ENCODE results near the gene TOM1.

Gene TOM1

DNA sequence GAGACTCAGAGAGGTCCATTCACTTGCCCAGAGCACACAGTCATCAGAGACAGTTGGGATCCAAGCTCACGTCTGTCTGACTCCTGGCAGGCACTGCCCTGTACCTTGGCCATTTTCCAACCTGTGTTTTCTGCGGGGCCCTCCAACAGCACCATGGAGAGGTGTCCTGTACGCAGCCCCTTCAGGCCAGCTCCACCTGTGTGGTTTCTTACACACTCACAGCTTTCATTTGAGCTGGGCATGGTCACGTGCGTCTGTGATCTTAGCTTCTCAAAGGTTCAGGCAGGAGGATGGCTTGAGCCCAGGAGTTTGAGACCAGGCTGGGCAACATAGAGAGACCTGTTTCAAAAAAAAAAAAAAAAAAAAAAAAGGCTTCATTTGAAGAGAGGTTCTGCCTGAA, 24.4 kb downstream of the TOM1 start:
- TF ChIP-seq TAF1 (IDR thresholded peaks at IDR 0.05; ENCODE audit: low read depth) (no peak), TCF12 (IDR thresholded peaks at IDR 0.05; ENCODE audit: low read depth) (no peak), EP300 (IDR thresholded peaks at IDR 0.05; ENCODE audit: borderline replicate concordance) (no peak), CEBPB (IDR thresholded peaks at IDR 0.05) (no peak), FOXM1 (IDR thresholded peaks at IDR 0.05; ENCODE audit: borderline replicate concordance, low read depth) (no peak), CREB1 (IDR thresholded peaks at IDR 0.05; ENCODE audit: low read depth) (no peak), TEAD4 (IDR thresholded peaks at IDR 0.05) (no peak)
- TF ChIP-seq, protein P1, sequence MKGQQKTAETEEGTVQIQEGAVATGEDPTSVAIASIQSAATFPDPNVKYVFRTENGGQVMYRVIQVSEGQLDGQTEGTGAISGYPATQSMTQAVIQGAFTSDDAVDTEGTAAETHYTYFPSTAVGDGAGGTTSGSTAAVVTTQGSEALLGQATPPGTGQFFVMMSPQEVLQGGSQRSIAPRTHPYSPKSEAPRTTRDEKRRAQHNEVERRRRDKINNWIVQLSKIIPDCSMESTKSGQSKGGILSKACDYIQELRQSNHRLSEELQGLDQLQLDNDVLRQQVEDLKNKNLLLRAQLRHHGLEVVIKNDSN (IDR thresholded peaks at IDR 0.05): no peak
- TF ChIP-seq, protein P2, sequence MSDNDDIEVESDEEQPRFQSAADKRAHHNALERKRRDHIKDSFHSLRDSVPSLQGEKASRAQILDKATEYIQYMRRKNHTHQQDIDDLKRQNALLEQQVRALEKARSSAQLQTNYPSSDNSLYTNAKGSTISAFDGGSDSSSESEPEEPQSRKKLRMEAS (IDR thresholded peaks at IDR 0.05): no peak

DNA sequence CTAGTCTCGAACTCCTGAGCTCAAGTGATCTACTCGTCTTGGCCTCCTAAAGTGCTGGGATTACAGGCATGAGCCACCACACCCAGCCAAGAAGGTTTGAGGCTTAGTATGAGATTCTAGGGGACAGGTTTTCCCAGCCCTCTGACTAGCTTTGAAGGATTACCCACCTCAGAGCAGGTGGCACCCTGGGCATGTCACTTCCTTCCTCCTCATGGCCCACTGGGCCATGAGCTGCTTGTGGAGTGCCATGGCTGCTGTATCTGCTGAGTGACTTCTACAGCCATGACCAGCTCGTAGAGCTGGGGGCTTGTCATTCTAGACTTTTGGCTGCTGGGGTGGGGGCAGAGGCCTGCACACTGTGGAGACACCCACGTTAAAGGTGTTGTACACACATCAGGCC, 25.1 kb downstream of the TOM1 start:
- TF ChIP-seq EGR1 (IDR thresholded peaks at IDR 0.05) (no peak), FOXM1 (IDR thresholded peaks at IDR 0.05; ENCODE audit: borderline replicate concordance, low read depth) (no peak), CEBPB (IDR thresholded peaks at IDR 0.05) (no peak), TCF12 (IDR thresholded peaks at IDR 0.05; ENCODE audit: low read depth) (no peak), YY1 (IDR thresholded peaks at IDR 0.05; ENCODE audit: low read depth) (no peak), EP300 (IDR thresholded peaks at IDR 0.05; ENCODE audit: borderline replicate concordance) (no peak)
- TF ChIP-seq, protein P3, sequence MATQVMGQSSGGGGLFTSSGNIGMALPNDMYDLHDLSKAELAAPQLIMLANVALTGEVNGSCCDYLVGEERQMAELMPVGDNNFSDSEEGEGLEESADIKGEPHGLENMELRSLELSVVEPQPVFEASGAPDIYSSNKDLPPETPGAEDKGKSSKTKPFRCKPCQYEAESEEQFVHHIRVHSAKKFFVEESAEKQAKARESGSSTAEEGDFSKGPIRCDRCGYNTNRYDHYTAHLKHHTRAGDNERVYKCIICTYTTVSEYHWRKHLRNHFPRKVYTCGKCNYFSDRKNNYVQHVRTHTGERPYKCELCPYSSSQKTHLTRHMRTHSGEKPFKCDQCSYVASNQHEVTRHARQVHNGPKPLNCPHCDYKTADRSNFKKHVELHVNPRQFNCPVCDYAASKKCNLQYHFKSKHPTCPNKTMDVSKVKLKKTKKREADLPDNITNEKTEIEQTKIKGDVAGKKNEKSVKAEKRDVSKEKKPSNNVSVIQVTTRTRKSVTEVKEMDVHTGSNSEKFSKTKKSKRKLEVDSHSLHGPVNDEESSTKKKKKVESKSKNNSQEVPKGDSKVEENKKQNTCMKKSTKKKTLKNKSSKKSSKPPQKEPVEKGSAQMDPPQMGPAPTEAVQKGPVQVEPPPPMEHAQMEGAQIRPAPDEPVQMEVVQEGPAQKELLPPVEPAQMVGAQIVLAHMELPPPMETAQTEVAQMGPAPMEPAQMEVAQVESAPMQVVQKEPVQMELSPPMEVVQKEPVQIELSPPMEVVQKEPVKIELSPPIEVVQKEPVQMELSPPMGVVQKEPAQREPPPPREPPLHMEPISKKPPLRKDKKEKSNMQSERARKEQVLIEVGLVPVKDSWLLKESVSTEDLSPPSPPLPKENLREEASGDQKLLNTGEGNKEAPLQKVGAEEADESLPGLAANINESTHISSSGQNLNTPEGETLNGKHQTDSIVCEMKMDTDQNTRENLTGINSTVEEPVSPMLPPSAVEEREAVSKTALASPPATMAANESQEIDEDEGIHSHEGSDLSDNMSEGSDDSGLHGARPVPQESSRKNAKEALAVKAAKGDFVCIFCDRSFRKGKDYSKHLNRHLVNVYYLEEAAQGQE (IDR thresholded peaks at IDR 0.05; ENCODE audit: low read depth): no peak

DNA sequence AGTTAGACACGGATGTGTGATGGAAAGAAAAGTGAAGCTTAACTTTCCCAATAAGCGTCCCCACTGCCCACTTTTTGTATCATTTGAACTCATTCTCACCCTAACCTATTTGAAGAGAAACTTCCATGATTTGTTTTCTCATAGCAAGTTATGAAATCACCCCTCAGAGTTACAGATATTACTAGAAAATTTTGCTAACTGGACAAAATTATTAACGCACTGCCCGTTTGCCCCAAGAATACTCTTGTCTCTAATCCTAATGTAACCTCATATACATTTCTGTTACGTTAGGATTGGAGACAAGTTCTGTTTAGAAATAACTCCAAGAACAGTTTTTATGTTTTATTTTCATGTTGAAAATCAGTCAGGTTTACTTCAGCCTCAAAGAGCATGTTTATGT, 25.5 kb downstream of the TOM1 start:
- TF ChIP-seq EGR1 (IDR thresholded peaks at IDR 0.05): no peak
- TF ChIP-seq, protein P2 (IDR thresholded peaks at IDR 0.05): no peak
- TF ChIP-seq YY1 (IDR thresholded peaks at IDR 0.05; ENCODE audit: low read depth): no peak
- TF ChIP-seq, protein P3 (IDR thresholded peaks at IDR 0.05; ENCODE audit: low read depth): no peak

DNA sequence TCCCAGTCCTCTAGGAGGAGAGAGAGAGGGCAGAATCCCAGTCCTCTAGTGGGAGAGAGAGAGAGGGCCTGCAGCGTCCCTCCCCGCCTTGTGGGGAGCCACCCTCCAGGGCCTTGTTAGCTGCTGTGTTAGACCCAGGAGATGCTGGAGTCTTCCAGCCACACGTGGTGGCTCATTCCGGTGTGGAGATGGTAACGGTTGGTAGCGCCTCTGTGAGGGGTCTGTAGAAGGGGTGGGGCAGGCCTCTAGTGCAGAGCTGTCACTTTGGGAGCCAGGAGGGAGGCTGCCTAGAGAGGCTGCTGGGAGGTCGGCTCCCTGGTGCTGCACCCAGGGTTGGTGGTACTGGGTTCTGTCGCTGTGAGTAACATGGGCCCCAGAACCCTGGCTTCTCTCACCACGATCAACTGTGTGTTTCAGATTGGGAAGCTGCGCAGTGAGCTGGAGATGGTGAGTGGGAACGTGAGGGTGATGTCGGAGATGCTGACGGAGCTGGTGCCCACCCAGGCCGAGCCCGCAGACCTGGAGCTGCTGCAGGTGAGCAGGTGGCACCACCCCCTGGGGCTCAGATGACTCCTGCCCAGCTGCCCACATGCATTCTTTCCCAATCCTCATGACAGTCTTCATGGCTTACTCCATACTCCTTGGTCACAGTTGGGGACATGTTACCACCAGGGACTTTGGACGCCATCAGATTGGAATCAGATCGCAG, 27.3 kb downstream of the TOM1 start:
- TF ChIP-seq TEAD4 (IDR thresholded peaks at IDR 0.05) (no peak), ZBTB7A (IDR thresholded peaks at IDR 0.05; ENCODE audit: low read depth) (no peak), TAF1 (IDR thresholded peaks at IDR 0.05; ENCODE audit: low read depth) (no peak), FOXM1 (IDR thresholded peaks at IDR 0.05; ENCODE audit: borderline replicate concordance, low read depth) (no peak), NFIC (IDR thresholded peaks at IDR 0.05) (no peak), EP300 (IDR thresholded peaks at IDR 0.05; ENCODE audit: borderline replicate concordance) (no peak), RAD21 (IDR thresholded peaks at IDR 0.05; ENCODE audit: low read depth) (no peak), CREB1 (IDR thresholded peaks at IDR 0.05; ENCODE audit: low read depth) (no peak), YY1 (IDR thresholded peaks at IDR 0.05; ENCODE audit: low read depth) (no peak), EGR1 (IDR thresholded peaks at IDR 0.05) (no peak), TCF12 (IDR thresholded peaks at IDR 0.05; ENCODE audit: low read depth) (no peak), CEBPB (IDR thresholded peaks at IDR 0.05) (no peak)
- TF ChIP-seq, protein P1 (IDR thresholded peaks at IDR 0.05): no peak
- TF ChIP-seq, protein P2 (IDR thresholded peaks at IDR 0.05): no peak
- TF ChIP-seq, protein P3 (IDR thresholded peaks at IDR 0.05; ENCODE audit: low read depth): no peak
